HG02943 (cell line): ENCODE results near the gene IL2RA.

Source experiments
- ATAC-seq: cut with Tn5 transposase; IDR thresholded peaks from one replicate; pipeline ENCODE4 v1.9.1; 2021; ENCODE audit warnings: mild to moderate bottlenecking, low read depth, moderate library complexity; ENCODE audit not compliant: unreplicated experiment

The IL2RA gene

GRCh38 chr10:5992398-5992797 lies 69.8 kb downstream of the IL2RA start:
- ATAC-seq, result no peak

GRCh38 chr10:5991708-5992107 lies 70.5 kb downstream of the IL2RA start:
- ATAC-seq, result no peak

GRCh38 chr10:5989756-5990155 lies 72.4 kb downstream of the IL2RA start:
- no peak for ATAC-seq

GRCh38 chr10:5988336-5988920 lies 73.7 kb downstream of the IL2RA start:
- ATAC-seq, result no peak

- no peak for ATAC-seq
These were observed 74.4 kb downstream of the IL2RA start for GRCh38 chr10:5987747-5988146.

GRCh38 chr10:5985029-5985428 lies 77.1 kb downstream of the IL2RA start:
- no peak for ATAC-seq

- ATAC-seq, result no peak
These were observed 78.4 kb downstream of the IL2RA start for GRCh38 chr10:5983774-5984173.

- ATAC-seq, result no peak
These were observed 80.6 kb downstream of the IL2RA start for GRCh38 chr10:5981529-5981928.

GRCh38 chr10:5978230-5978489 lies 84.0 kb downstream of the IL2RA start:
- ATAC-seq, result no peak

GRCh38 chr10:5977471-5978229 lies 84.5 kb downstream of the IL2RA start, which contains the start of gene IL15RA:
TSS of gene IL15RA (minus strand) at chr10:5977543. CDS start at chr10:5977492, 51 bp downstream.
- peak; percentile 63 for ATAC-seq

GRCh38 chr10:5976512-5977470 lies 85.4 kb downstream of the IL2RA start:
- peak; percentile 15 for ATAC-seq

GRCh38 chr10:5975641-5976473 lies 86.3 kb downstream of the IL2RA start:
- ATAC-seq, result peak; percentile 49

GRCh38 chr10:5973069-5973468 lies 89.1 kb downstream of the IL2RA start:
- ATAC-seq, result no peak

- no peak for ATAC-seq
These were observed 90.3 kb downstream of the IL2RA start for GRCh38 chr10:5971886-5972285.

- ATAC-seq, result no peak
These were observed 90.8 kb downstream of the IL2RA start for GRCh38 chr10:5971315-5971832.

- ATAC-seq, result no peak
These were observed 91.6 kb downstream of the IL2RA start for GRCh38 chr10:5970527-5970926.

GRCh38 chr10:5970066-5970465 lies 92.1 kb downstream of the IL2RA start:
- no peak for ATAC-seq

- no peak for ATAC-seq
These were observed 93.3 kb downstream of the IL2RA start for GRCh38 chr10:5968681-5969453.

GRCh38 chr10:5968037-5968680 lies 94.0 kb downstream of the IL2RA start:
- ATAC-seq, result no peak
